Dendritic cell treated with granulocyte-macrophage colony-stimulating factor and Interleukin-4, amounts not matched to agents 40 ng/mL and 50 ng/mL, for 4 days (primary cell): ENCODE data around the gene TANC1.

ENCODE experiments used
- H3K27ac Mint-ChIP-seq: one replicate; pipeline ENCODE4 v1.8.0; 2022; ENCODE audit warnings: mild to moderate bottlenecking, mixed read lengths
- H3K27me3 Mint-ChIP-seq: one replicate; pipeline ENCODE4 v1.8.0; 2022; ENCODE audit warnings: mild to moderate bottlenecking, mixed read lengths
- H3K36me3 Mint-ChIP-seq: one replicate; pipeline ENCODE4 v1.8.0; 2022; ENCODE audit warnings: low read depth, mixed read lengths
- H3K4me1 Mint-ChIP-seq: one replicate; pipeline ENCODE4 v1.8.0; 2022; ENCODE audit warnings: low read depth, mixed read lengths
- H3K4me3 Mint-ChIP-seq: one replicate; pipeline ENCODE4 v1.8.0; 2022; ENCODE audit warnings: mild to moderate bottlenecking, moderate library complexity, mixed read lengths
- H3K9me3 Mint-ChIP-seq: one replicate; pipeline ENCODE4 v1.8.0; 2022; ENCODE audit warnings: mixed read lengths
- intact Hi-C: fragments of 100-400 bp; cut with micrococcal nuclease; formaldehyde crosslinking; loops from one replicate; pipeline ENCODE4 v1.15.0; 2022

Gene TANC1

GRCh38 chr2:159243529-159243928, 275.1 kb downstream of the TANC1 start:
- Mint-ChIP-seq H3K4me1 (no peaks in the 10 kb centered on the region), H3K27me3 (no peaks in the 10 kb centered on the region), H3K4me3 (no peak overlapping the region), H3K27ac (no peak overlapping the region), H3K9me3 (no peaks in the 10 kb centered on the region), H3K36me3 (peaks cover 60% of the 10 kb centered on the region)
- intact Hi-C loops: no loop called here

GRCh38 chr2:159246325-159246988, 278.0 kb downstream of the TANC1 start:
- Mint-ChIP-seq H3K27ac (no peak overlapping the region), H3K4me1 (peaks cover 14% of the 10 kb centered on the region), H3K27me3 (no peaks in the 10 kb centered on the region), H3K9me3 (no peaks in the 10 kb centered on the region), H3K36me3 (peaks cover 37% of the 10 kb centered on the region), H3K4me3 (no peak overlapping the region)
- intact Hi-C loops: no loop called here

- Mint-ChIP-seq H3K27me3 (no peaks in the 10 kb centered on the region), H3K4me1 (peaks cover 14% of the 10 kb centered on the region), H3K9me3 (no peaks in the 10 kb centered on the region), H3K36me3 (peaks cover 29% of the 10 kb centered on the region), H3K27ac (peak overlapping the region; percentile 77), H3K4me3 (peak overlapping the region; percentile 54)
- intact Hi-C loops: no loop called here
Measured at GRCh38 chr2:159249990-159250715, 281.7 kb downstream of the TANC1 start.

- peaks cover 14% of the 10 kb centered on the region for H3K4me1 Mint-ChIP-seq
- H3K36me3 Mint-ChIP-seq: peaks cover 15% of the 10 kb centered on the region
- H3K27me3 Mint-ChIP-seq: no peaks in the 10 kb centered on the region
- no peaks in the 10 kb centered on the region for H3K9me3 Mint-ChIP-seq
- H3K27ac Mint-ChIP-seq: no peak overlapping the region
- intact Hi-C loops: no loop called here
- H3K4me3 Mint-ChIP-seq: no peak overlapping the region
Measured at GRCh38 chr2:159251296-159252173, 283.1 kb downstream of the TANC1 start.

- intact Hi-C loops: no loop called here
- H3K4me1 Mint-ChIP-seq: peaks cover 14% of the 10 kb centered on the region
- H3K36me3 Mint-ChIP-seq: peaks cover 20% of the 10 kb centered on the region
- H3K4me3 Mint-ChIP-seq: no peak overlapping the region
- no peaks in the 10 kb centered on the region for H3K27me3 Mint-ChIP-seq
- no peak overlapping the region for H3K27ac Mint-ChIP-seq
- H3K9me3 Mint-ChIP-seq: no peaks in the 10 kb centered on the region
Measured at GRCh38 chr2:159252905-159253304, 284.5 kb downstream of the TANC1 start.

- H3K27me3 Mint-ChIP-seq: no peaks in the 10 kb centered on the region
- H3K4me3 Mint-ChIP-seq: no peak overlapping the region
- no peaks in the 10 kb centered on the region for H3K4me1 Mint-ChIP-seq
- H3K36me3 Mint-ChIP-seq: peaks cover 28% of the 10 kb centered on the region
- H3K9me3 Mint-ChIP-seq: no peaks in the 10 kb centered on the region
- intact Hi-C loops: no loop called here
- H3K27ac Mint-ChIP-seq: no peak overlapping the region
Measured at GRCh38 chr2:159256159-159256558, 287.7 kb downstream of the TANC1 start.

GRCh38 chr2:159262226-159262625, 293.8 kb downstream of the TANC1 start:
- no peaks in the 10 kb centered on the region for H3K9me3 Mint-ChIP-seq
- H3K36me3 Mint-ChIP-seq: peaks cover 47% of the 10 kb centered on the region
- no peak overlapping the region for H3K4me3 Mint-ChIP-seq
- no peaks in the 10 kb centered on the region for H3K4me1 Mint-ChIP-seq
- intact Hi-C loops: no loop called here
- H3K27ac Mint-ChIP-seq: no peak overlapping the region
- no peaks in the 10 kb centered on the region for H3K27me3 Mint-ChIP-seq

GRCh38 chr2:159262904-159263303, 294.5 kb downstream of the TANC1 start:
- no peaks in the 10 kb centered on the region for H3K9me3 Mint-ChIP-seq
- intact Hi-C loops: no loop called here

GRCh38 chr2:159265171-159265576, 296.7 kb downstream of the TANC1 start:
- H3K36me3 Mint-ChIP-seq: peaks cover 59% of the 10 kb centered on the region
- H3K27ac Mint-ChIP-seq: no peak overlapping the region
- intact Hi-C loops: no loop called here
- H3K27me3 Mint-ChIP-seq: no peaks in the 10 kb centered on the region
- no peaks in the 10 kb centered on the region for H3K9me3 Mint-ChIP-seq
- peaks cover 6% of the 10 kb centered on the region for H3K4me1 Mint-ChIP-seq
- no peak overlapping the region for H3K4me3 Mint-ChIP-seq

More at GRCh38 chr2:159262904-159263303, 294.5 kb downstream of the TANC1 start:
- no peak overlapping the region for H3K4me3 Mint-ChIP-seq
- H3K27me3 Mint-ChIP-seq: no peaks in the 10 kb centered on the region
- no peaks in the 10 kb centered on the region for H3K4me1 Mint-ChIP-seq
- H3K27ac Mint-ChIP-seq: no peak overlapping the region
- H3K36me3 Mint-ChIP-seq: peaks cover 53% of the 10 kb centered on the region

- H3K9me3 Mint-ChIP-seq: no peaks in the 10 kb centered on the region
- intact Hi-C loops: no loop called here
- H3K4me1 Mint-ChIP-seq: peaks cover 6% of the 10 kb centered on the region
- no peak overlapping the region for H3K4me3 Mint-ChIP-seq
- no peaks in the 10 kb centered on the region for H3K27me3 Mint-ChIP-seq
- no peak overlapping the region for H3K27ac Mint-ChIP-seq
- H3K36me3 Mint-ChIP-seq: peaks cover 73% of the 10 kb centered on the region
Measured at GRCh38 chr2:159266554-159266953, 298.1 kb downstream of the TANC1 start.

GRCh38 chr2:159267921-159268320, 299.5 kb downstream of the TANC1 start:
- no peak overlapping the region for H3K27ac Mint-ChIP-seq
- no peaks in the 10 kb centered on the region for H3K27me3 Mint-ChIP-seq
- H3K4me1 Mint-ChIP-seq: peaks cover 6% of the 10 kb centered on the region
- H3K9me3 Mint-ChIP-seq: no peaks in the 10 kb centered on the region
- intact Hi-C loops: no loop called here
- H3K4me3 Mint-ChIP-seq: no peak overlapping the region
- H3K36me3 Mint-ChIP-seq: peaks cover 70% of the 10 kb centered on the region

GRCh38 chr2:159270744-159271379, 302.4 kb downstream of the TANC1 start:
- Mint-ChIP-seq H3K9me3 (no peaks in the 10 kb centered on the region), H3K27ac (no peak overlapping the region), H3K27me3 (no peaks in the 10 kb centered on the region), H3K36me3 (peaks cover 72% of the 10 kb centered on the region), H3K4me1 (peaks cover 6% of the 10 kb centered on the region), H3K4me3 (no peak overlapping the region)
- intact Hi-C loops: no loop called here

GRCh38 chr2:159272156-159272555, 303.7 kb downstream of the TANC1 start:
- H3K9me3 Mint-ChIP-seq: no peaks in the 10 kb centered on the region
- intact Hi-C loops: no loop called here
- H3K4me3 Mint-ChIP-seq: no peak overlapping the region
- H3K27ac Mint-ChIP-seq: no peak overlapping the region
- peaks cover 6% of the 10 kb centered on the region for H3K4me1 Mint-ChIP-seq
- H3K27me3 Mint-ChIP-seq: no peaks in the 10 kb centered on the region
- H3K36me3 Mint-ChIP-seq: peaks cover 61% of the 10 kb centered on the region
